ENCODE data around the gene SORBS1.

- TF ChIP-seq BCLAF1 (IDR thresholded peaks at IDR 0.05; ENCODE audit: borderline replicate concordance in 1 of 2, control insufficient read depth in 1 of 2, low read depth in 2 of 2, low read length in 1 of 2) (no peak), ZBTB43 (CRISPR knock-in tag; IDR thresholded peaks at IDR 0.05) (no peak), TAF1 (IDR thresholded peaks at IDR 0.05; ENCODE audit: control insufficient read depth, extremely low read depth, insufficient read depth, low read length, severe bottlenecking) (no peak), CREB3 (tag; conservative IDR thresholded peaks at IDR 0.05; ENCODE audit: low read depth) (no peak), CTCF (IDR thresholded peaks at IDR 0.05 in 2 of 3, conservative IDR thresholded peaks at IDR 0.05 in 1 of 3; ENCODE audit: insufficient read depth in 2 of 3, low read depth in 1 of 3, low read length in 3 of 3) (no peak), MAX (CRISPR knock-in tag; IDR thresholded peaks at IDR 0.05) (no peak), DMBX1 (CRISPR knock-in tag; IDR thresholded peaks at IDR 0.05; ENCODE audit: borderline replicate concordance) (no peak), SP1 (CRISPR knock-in tag; IDR thresholded peaks at IDR 0.05) (no peak), CBX5 (IDR thresholded peaks at IDR 0.05; ENCODE audit: borderline replicate concordance, low read depth) (no peak), SETDB1 (IDR thresholded peaks at IDR 0.05; ENCODE audit: low read length) (no peak), SIN3A (IDR thresholded peaks at IDR 0.05; ENCODE audit: borderline replicate concordance in 2 of 2, control insufficient read depth in 1 of 2, low read depth in 2 of 2, low read length in 2 of 2) (no peak), BRCA1 (IDR thresholded peaks at IDR 0.05) (no peak), BRCA1 (CRISPR knock-in tag; IDR thresholded peaks at IDR 0.05) (no peak), RCOR1 (IDR thresholded peaks at IDR 0.05; ENCODE audit: borderline replicate concordance in 1 of 2, low read depth in 2 of 2, low read length in 2 of 2) (no peak)
Measured at GRCh38 chr10:95459446-95460045, 101.6 kb downstream of the SORBS1 start.
